Hepatocyte (in vitro differentiated cells): Measurements from ENCODE around the gene TROAP.

Source experiments
- EZH2 ChIP-seq: fragments of 200-600 bp; sonication (generic); IDR thresholded peaks from 2 replicates; pipeline ENCODE4 v1.6.1; 2016; ENCODE audit warnings: antibody characterized with exemption, mild to moderate bottlenecking, borderline replicate concordance
- TF ChIP-seq, protein P1 (sequence below): fragments of 200-600 bp; sonication (generic); IDR thresholded peaks from 2 replicates; pipeline ENCODE4 v1.5.1; 2016; ENCODE audit warnings: antibody characterized with exemption, mild to moderate bottlenecking; ENCODE audit not compliant: poor library complexity

GRCh38 chr12:49325606-49326005, 2.6 kb downstream of the TROAP start:
- TF ChIP-seq, protein P1, sequence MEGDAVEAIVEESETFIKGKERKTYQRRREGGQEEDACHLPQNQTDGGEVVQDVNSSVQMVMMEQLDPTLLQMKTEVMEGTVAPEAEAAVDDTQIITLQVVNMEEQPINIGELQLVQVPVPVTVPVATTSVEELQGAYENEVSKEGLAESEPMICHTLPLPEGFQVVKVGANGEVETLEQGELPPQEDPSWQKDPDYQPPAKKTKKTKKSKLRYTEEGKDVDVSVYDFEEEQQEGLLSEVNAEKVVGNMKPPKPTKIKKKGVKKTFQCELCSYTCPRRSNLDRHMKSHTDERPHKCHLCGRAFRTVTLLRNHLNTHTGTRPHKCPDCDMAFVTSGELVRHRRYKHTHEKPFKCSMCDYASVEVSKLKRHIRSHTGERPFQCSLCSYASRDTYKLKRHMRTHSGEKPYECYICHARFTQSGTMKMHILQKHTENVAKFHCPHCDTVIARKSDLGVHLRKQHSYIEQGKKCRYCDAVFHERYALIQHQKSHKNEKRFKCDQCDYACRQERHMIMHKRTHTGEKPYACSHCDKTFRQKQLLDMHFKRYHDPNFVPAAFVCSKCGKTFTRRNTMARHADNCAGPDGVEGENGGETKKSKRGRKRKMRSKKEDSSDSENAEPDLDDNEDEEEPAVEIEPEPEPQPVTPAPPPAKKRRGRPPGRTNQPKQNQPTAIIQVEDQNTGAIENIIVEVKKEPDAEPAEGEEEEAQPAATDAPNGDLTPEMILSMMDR, result no peak
- no peak for TF ChIP-seq EZH2
